ENCODE results near the gene NCOA7. TPM values are rescaled to one million over a fixed set of nuclear protein-coding genes. Genes with fewer than 3 reads are reported as not detected.

Gene NCOA7
- total and polyA plus RNA-seq, 4 donors = 8.6 to 40.9 (median 17.6) TPM

GRCh38 chr6:125919618-125920017 is 128.9 kb downstream of the NCOA7 start:
- peak overlapping the region; percentile 90 to 98 for H3K9ac ChIP-seq (ENCODE audit: low read depth in 1 of 2, low read length in 2 of 2)
- peak overlapping the region; percentile 61 to 73 (median 68) for H3K4me3 ChIP-seq (ENCODE audit: low read depth in 1 of 3, low read length in 3 of 3)
- peaks cover 2 to 24% (median 9%) of the 10 kb centered on the region in 4 donors for H3K4me1 ChIP-seq (ENCODE audit: control insufficient read depth in 4 of 4, insufficient read depth in 4 of 4, low read length in 3 of 4)
- H3K27me3 ChIP-seq (ENCODE audit: control insufficient read depth in 4 of 4, insufficient read depth in 4 of 4, low read length in 3 of 4) = no peaks in the 10 kb centered on the region
- H3K36me3 ChIP-seq (ENCODE audit: control insufficient read depth in 4 of 4, insufficient read depth in 3 of 4, low read depth in 1 of 4, low read length in 3 of 4) = peaks cover 4 to 64% (median 37%) of the 10 kb centered on the region in 4 donors
- peak overlapping the region; percentile 90 to 97 for H3K27ac ChIP-seq (ENCODE audit: low read depth in 1 of 2, low read length in 2 of 2)
- DNase-seq (ENCODE audit: low spot score) = no peak
- WGBS = 75% methylated on average over 3 of the region's 3 CpGs
- H3K9me3 ChIP-seq (ENCODE audit: control insufficient read depth in 4 of 4, low read length in 3 of 4) = no peaks in the 10 kb centered on the region
- TF ChIP-seq HNF4A (conservative IDR thresholded peaks at IDR 0.05) = no peak

GRCh38 chr6:125922322-125922860 is 131.6 kb downstream of the NCOA7 start:
- Histone ChIP-seq H3K9ac (ENCODE audit: low read depth in 1 of 2, low read length in 2 of 2) (no peak overlapping the region), H3K4me1 (ENCODE audit: control insufficient read depth in 4 of 4, insufficient read depth in 4 of 4, low read length in 3 of 4) (peaks cover 7 to 24% (median 9%) of the 10 kb centered on the region in 4 donors), H3K4me3 (ENCODE audit: low read depth in 1 of 3, low read length in 3 of 3) (no peak overlapping the region), H3K27me3 (ENCODE audit: control insufficient read depth in 4 of 4, insufficient read depth in 4 of 4, low read length in 3 of 4) (no peaks in the 10 kb centered on the region), H3K27ac (ENCODE audit: low read depth in 1 of 2, low read length in 2 of 2) (peak overlapping the region in 1 of 2 donors; percentile 15), H3K36me3 (ENCODE audit: control insufficient read depth in 4 of 4, insufficient read depth in 3 of 4, low read depth in 1 of 4, low read length in 3 of 4) (peaks cover 3 to 56% (median 30%) of the 10 kb centered on the region in 4 donors), H3K9me3 (ENCODE audit: control insufficient read depth in 4 of 4, low read length in 3 of 4) (no peaks in the 10 kb centered on the region)
- 77% methylated on average over 8 of the region's 8 CpGs for WGBS
- no peak for DNase-seq (ENCODE audit: low spot score)
- TF ChIP-seq JUND (IDR thresholded peaks at IDR 0.05) (no peak), HNF4G (IDR thresholded peaks at IDR 0.05) (no peak), RAD21 (IDR thresholded peaks at IDR 0.05) (no peak), TAF1 (conservative IDR thresholded peaks at IDR 0.05) (no peak), RXRA (IDR thresholded peaks at IDR 0.05) (no peak), ZBTB33 (IDR thresholded peaks at IDR 0.05) (no peak), HNF4A (conservative IDR thresholded peaks at IDR 0.05) (no peak), FOXA1 (IDR thresholded peaks at IDR 0.05) (no peak), GABPA (IDR thresholded peaks at IDR 0.05 in 1 of 2, conservative IDR thresholded peaks at IDR 0.05 in 1 of 2) (no peak), CTCF (IDR thresholded peaks at IDR 0.05; ENCODE audit: low read depth, low read length, missing input control) (no peak), NR2F2 (IDR thresholded peaks at IDR 0.05) (no peak), FOXA2 (IDR thresholded peaks at IDR 0.05) (no peak), ATF3 (IDR thresholded peaks at IDR 0.05) (no peak), REST (IDR thresholded peaks at IDR 0.05) (no peak), YY1 (IDR thresholded peaks at IDR 0.05) (no peak), MAX (IDR thresholded peaks at IDR 0.05) (no peak), SP1 (IDR thresholded peaks at IDR 0.05) (no peak)

All from liver (tissue), 9 donors.